ENCODE measurements around the gene AVPR2. TPM values are rescaled to one million over a fixed set of nuclear protein-coding genes. Genes with fewer than 3 reads are reported as not detected.

The AVPR2 gene
- total and polyA plus RNA-seq, 5 experiments from 2014 or later, result not detected

DNA sequence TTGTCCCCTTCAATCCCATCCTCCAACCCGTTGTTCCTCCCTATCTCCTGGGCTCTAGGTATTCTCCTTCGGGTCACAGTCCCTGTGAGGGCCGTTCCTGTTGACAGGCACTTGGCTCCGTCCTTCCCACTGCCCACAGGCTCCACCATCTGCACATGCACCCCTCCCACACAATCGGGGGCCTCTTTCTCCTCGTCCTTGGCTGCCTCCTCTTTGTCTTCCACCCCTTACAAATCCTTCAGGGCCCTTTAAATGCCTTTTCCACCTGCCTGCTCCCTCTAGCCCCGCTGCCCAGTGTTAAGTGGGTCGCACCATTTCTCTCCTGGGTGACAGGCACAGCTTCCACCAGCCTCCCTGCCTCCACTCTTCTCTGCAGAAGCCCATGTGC is 2.7 kb upstream of the AVPR2 start:
- peaks cover 0 to 6% (median 0%) of the 10 kb centered on the region in 9 donors for H3K9me3 Mint-ChIP-seq
- peak overlapping the region in 8 of 10 donors; percentile 34 to 84 (median 60) for H3K27ac Mint-ChIP-seq
- peaks cover 0 to 1% (median 0%) of the 10 kb centered on the region in 5 donors for H3K27me3 Mint-ChIP-seq
- POLR2A ChIA-PET, result interaction anchor here (0.7 to 11.6 kb wide), 3 partner anchors 23 to 142 kb away, joined by 4 to 144 read pairs (median 4); partner anchors contain the start of gene ARHGAP4
- H3K4me3 Mint-ChIP-seq, result peak overlapping the region in 8 of 10 donors; percentile 43 to 76 (median 57)
- H3K36me3 Mint-ChIP-seq, result no peaks in the 10 kb centered on the region
- H3K4me1 Mint-ChIP-seq, result peaks cover 27 to 58% (median 50%) of the 10 kb centered on the region in 4 donors
- ATAC-seq (no peak), DNase-seq (no peak)

DNA sequence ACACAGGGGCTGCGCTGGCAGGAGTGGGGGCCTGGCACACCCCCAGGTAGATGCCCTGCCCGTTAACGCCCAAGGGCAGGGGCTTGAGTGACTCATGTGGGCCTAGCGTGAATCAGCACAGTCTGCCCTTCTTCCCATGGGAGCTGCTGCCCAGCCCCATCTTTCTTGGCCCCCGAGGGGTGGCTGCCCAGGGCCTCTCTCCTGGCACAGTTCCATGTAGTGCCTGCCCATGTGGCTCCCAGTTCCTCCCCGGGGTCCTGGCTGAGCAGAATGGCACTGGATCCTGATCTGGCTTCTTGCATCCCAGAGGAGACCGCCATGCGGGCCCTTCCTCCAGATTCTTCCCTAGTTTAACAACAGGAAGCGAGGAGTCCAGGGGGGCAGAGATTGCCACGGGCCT is 2.1 kb upstream of the AVPR2 start:
- POLR2A ChIA-PET, result interaction anchor here (0.7 to 11.6 kb wide), 3 partner anchors 22 to 142 kb away, joined by 4 to 144 read pairs (median 4); partner anchors contain the start of gene ARHGAP4
- DNase-seq (no peak), ATAC-seq (no peak)
- Mint-ChIP-seq H3K36me3 (peaks cover 0 to under 1% (median 0%) of the 10 kb centered on the region in 3 donors), H3K4me3 (peak overlapping the region in 2 of 10 donors; percentile 37 to 43), H3K9me3 (peaks cover 0 to 6% (median 0%) of the 10 kb centered on the region in 9 donors), H3K27me3 (peaks cover 0 to 1% (median 0%) of the 10 kb centered on the region in 5 donors), H3K27ac (peak overlapping the region in 1 of 10 donors; percentile 41), H3K4me1 (peaks cover 27 to 58% (median 50%) of the 10 kb centered on the region in 4 donors)

DNA sequence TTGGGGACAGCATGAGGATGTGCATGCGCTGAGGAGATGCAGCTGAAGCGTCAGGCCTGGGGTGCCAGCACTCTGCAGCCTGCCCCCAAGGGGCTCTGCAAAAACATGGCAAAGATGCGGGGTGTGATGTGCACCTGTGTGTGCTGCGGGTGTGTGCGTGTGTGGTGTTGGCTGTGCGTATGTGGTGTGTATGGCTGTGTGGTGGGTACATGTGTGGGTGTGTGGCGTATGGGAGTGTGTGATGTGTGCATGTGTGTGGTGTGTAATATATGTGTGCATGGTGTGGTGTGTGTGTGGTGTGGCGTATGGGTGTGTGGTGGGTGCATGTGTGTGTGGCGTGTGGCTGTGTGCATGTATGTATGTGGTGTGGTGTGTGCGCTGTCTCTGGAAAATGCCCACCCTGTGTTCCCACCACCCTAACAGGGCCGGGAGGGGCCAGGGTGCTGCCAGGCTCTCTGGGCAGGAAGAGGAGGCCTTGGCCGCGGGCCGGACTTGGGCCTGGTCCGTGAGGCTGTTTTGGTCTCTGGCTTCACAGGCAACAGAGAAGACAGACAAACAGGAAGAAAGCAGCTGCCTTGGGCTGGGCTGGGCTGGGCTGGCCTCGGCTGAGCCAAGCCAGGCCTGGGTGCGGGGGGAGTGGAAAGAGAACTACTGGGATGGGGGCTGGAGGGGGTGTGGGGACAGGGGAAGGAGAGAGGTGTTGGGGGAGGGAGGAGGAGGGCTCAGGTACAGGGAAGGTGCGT is 1.1 kb upstream of the AVPR2 start:
- POLR2A ChIA-PET, result interaction anchor here (0.6 to 11.6 kb wide), 6 partner anchors 10 to 872 kb away, joined by 3 to 144 read pairs (median 3); partner anchors contain the start of gene ARHGAP4
- peak in 1 of 2 donors; percentile 5 for ATAC-seq
- peak overlapping the region in 9 of 10 donors; percentile 52 to 97 (median 72) for H3K27ac Mint-ChIP-seq
- peaks cover 0 to 3% (median 0%) of the 10 kb centered on the region in 3 donors for H3K36me3 Mint-ChIP-seq
- peaks cover 0 to 6% (median 0%) of the 10 kb centered on the region in 9 donors for H3K9me3 Mint-ChIP-seq
- H3K27me3 Mint-ChIP-seq, result peaks cover 0 to 1% (median 0%) of the 10 kb centered on the region in 5 donors
- peaks cover 27 to 58% (median 51%) of the 10 kb centered on the region in 4 donors for H3K4me1 Mint-ChIP-seq
- DNase-seq, result no peak
- H3K4me3 Mint-ChIP-seq, result peak overlapping the region; percentile 36 to 75 (median 62)

DNA sequence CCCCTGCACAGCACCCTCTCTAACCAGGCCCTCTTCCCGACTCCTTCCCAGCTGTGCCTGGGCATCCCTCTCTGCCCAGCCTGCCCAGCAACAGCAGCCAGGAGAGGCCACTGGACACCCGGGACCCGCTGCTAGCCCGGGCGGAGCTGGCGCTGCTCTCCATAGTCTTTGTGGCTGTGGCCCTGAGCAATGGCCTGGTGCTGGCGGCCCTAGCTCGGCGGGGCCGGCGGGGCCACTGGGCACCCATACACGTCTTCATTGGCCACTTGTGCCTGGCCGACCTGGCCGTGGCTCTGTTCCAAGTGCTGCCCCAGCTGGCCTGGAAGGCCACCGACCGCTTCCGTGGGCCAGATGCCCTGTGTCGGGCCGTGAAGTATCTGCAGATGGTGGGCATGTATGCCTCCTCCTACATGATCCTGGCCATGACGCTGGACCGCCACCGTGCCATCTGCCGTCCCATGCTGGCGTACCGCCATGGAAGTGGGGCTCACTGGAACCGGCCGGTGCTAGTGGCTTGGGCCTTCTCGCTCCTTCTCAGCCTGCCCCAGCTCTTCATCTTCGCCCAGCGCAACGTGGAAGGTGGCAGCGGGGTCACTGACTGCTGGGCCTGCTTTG is 1.1 kb downstream of the AVPR2 start:
- Mint-ChIP-seq H3K27ac (peak overlapping the region in 9 of 10 donors; percentile 26 to 87 (median 82)), H3K9me3 (no peaks in the 10 kb centered on the region), H3K36me3 (peaks cover 0 to 12% (median 0%) of the 10 kb centered on the region in 3 donors), H3K27me3 (no peaks in the 10 kb centered on the region), H3K4me3 (peak overlapping the region in 3 of 10 donors; percentile 3 to 52 (median 34)), H3K4me1 (peaks cover 27 to 56% (median 51%) of the 10 kb centered on the region in 4 donors)
- ATAC-seq, result no peak
- DNase-seq, result no peak
- POLR2A ChIA-PET, result interaction anchor here (1.2 to 11.6 kb wide), 5 partner anchors 10 to 111 kb away, joined by 3 to 144 read pairs (median 4); partner anchors contain the start of genes ARHGAP4, IDH3G, RENBP and SSR4

DNA sequence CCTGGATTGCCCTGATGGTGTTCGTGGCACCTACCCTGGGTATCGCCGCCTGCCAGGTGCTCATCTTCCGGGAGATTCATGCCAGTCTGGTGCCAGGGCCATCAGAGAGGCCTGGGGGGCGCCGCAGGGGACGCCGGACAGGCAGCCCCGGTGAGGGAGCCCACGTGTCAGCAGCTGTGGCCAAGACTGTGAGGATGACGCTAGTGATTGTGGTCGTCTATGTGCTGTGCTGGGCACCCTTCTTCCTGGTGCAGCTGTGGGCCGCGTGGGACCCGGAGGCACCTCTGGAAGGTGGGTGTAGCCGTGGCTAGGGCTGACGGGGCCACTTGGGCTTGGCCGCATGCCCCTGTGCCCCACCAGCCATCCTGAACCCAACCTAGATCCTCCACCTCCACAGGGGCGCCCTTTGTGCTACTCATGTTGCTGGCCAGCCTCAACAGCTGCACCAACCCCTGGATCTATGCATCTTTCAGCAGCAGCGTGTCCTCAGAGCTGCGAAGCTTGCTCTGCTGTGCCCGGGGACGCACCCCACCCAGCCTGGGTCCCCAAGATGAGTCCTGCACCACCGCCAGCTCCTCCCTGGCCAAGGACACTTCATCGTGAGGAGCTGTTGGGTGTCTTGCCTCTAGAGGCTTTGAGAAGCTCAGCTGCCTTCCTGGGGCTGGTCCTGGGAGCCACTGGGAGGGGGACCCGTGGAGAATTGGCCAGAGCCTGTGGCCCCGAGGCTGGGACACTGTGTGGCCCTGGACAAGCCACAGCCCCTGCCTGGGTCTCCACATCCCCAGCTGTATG is 1.8 kb downstream of the AVPR2 start:
- DNase-seq (peak in 1 of 10 donors; percentile 10), ATAC-seq (peak; percentile 32 to 57)
- Mint-ChIP-seq H3K27ac (peak overlapping the region in 9 of 10 donors; percentile 26 to 87 (median 82)), H3K36me3 (peaks cover 0 to 12% (median 0%) of the 10 kb centered on the region in 3 donors), H3K9me3 (no peaks in the 10 kb centered on the region), H3K27me3 (no peaks in the 10 kb centered on the region), H3K4me3 (peak overlapping the region in 2 of 10 donors; percentile 22 to 34), H3K4me1 (peaks cover 22 to 49% (median 44%) of the 10 kb centered on the region in 4 donors)
- POLR2A ChIA-PET, result interaction anchor here (0.7 to 11.6 kb wide), 9 partner anchors 9 to 112 kb away, joined by 3 to 144 read pairs (median 3); partner anchors contain the start of genes ARHGAP4, IDH3G, RENBP and SSR4

DNA sequence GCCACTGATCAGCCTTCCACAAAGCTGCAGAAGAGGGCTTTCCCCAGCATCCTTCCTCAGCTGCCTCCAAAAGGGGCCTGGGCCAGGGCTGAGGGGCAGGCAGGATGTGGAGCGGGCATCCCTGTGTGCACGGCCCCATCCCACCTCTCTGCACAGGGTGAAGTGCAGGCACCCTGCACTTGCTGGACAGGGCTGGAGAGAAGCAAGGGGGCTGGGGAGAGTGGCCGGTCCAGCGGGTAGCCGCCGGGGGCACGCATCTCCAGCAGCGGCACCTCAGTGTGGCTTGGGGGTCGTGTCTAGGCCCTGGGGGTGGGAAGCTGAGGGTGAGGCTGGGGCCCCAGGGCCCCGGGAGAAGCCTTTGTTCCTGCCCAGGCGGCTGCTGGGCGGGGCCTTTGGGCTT is 3.0 kb downstream of the AVPR2 start:
- no peak overlapping the region for H3K4me3 Mint-ChIP-seq
- H3K27me3 Mint-ChIP-seq, result no peaks in the 10 kb centered on the region
- H3K36me3 Mint-ChIP-seq, result peaks cover 0 to 20% (median 5%) of the 10 kb centered on the region in 3 donors
- POLR2A ChIA-PET, result interaction anchor here (1.0 to 11.6 kb wide), 3 partner anchors 17 to 113 kb away, joined by 4 to 144 read pairs (median 14); partner anchors contain the start of genes ARHGAP4, RENBP and SSR4
- DNase-seq (no peak), ATAC-seq (no peak)
- peaks cover 19 to 51% (median 40%) of the 10 kb centered on the region in 4 donors for H3K4me1 Mint-ChIP-seq
- H3K9me3 Mint-ChIP-seq, result peaks cover 0 to 3% (median 0%) of the 10 kb centered on the region in 9 donors
- H3K27ac Mint-ChIP-seq, result peak overlapping the region in 1 of 10 donors; percentile 59

DNA sequence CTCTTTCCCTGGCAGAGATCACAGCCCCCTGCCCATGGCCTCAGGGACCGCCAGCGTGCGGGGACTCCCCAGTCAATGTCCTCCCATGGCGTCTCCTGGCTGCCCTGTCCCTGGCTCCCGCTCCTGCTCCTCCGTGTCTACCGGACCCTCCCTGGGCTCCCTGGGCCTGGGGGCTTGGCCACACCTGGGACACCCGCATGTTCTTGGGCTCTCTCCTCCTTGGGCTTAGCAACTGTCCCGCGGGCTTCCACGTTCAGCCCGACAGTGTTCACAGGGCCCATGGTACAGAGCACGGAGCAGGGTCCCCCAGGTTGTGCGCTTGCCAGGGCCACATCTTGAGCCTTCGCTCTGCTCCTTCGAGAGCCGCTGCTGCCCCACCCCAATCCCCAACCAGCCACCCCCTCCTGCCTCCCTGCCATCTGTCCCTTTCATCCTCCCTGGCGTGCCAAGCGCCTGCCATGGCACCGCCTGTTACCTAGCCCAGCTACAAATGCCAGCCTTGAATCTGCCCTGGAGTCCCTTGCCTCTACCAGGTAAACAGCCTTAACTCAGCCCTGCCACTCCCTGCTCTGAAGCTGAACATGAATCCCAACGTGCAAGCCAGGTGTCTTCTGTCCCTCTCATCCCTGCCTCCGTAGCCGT is 3.9 kb downstream of the AVPR2 start:
- POLR2A ChIA-PET, result interaction anchor here (1.2 to 11.6 kb wide), 2 partner anchors 8 to 16 kb away, joined by 4 to 144 read pairs; partner anchors contain the start of gene ARHGAP4
- DNase-seq (no peak), ATAC-seq (no peak)
- no peak overlapping the region for H3K4me3 Mint-ChIP-seq
- H3K27ac Mint-ChIP-seq, result peak overlapping the region in 2 of 10 donors; percentile 49 to 65
- H3K4me1 Mint-ChIP-seq, result peaks cover 15 to 42% (median 32%) of the 10 kb centered on the region in 4 donors
- H3K27me3 Mint-ChIP-seq, result no peaks in the 10 kb centered on the region
- peaks cover 0 to 3% (median 0%) of the 10 kb centered on the region in 9 donors for H3K9me3 Mint-ChIP-seq
- H3K36me3 Mint-ChIP-seq, result peaks cover 0 to 24% (median 5%) of the 10 kb centered on the region in 3 donors

DNA sequence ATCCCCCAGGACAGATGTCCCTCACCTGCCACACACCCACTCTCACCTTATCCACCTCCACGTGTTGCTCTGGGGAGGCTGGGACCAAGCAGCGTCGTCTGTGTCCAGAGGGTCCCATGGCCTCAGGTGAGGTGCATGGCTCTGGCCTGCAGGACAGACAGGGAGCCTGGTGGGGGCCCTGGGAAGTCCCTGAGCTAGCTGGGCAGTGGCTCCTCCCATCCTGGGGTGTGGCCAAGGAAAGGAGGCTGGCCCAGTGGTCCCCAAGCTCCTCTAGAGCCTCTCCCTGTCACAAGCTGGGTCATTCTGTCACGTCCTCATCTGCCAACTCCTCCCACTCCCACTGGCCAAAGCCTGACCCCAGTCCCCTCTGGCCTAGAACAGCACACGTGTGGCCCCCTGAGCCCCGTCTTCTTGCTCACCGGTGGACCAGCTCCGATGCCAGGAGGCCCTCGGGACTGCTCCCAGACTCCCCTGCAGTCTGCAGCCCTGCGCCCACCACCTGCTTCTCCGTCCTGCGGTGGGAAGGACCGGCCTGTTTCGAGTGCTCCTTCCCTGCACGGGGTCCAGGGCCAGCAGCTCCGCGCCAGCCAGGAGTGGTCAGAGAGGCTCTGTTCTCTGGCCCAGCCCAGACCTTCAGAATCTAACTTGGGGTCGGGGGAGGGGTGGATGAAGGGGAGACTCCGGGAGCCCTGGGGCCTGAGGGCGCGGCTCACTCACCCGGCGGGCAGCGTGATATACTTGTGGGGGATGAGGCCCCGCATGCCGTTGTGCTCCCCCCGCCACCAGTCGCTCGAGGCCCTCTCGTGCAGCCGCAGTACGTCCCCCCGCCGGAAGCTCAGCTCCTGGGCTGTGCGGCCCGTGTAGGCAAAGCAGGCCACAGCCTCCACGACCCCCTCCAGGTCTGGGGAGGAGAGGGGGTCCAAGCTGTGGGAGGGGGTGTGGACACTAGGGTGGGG is 4.8 kb downstream of the AVPR2 start:
- H3K4me3 Mint-ChIP-seq, result no peak overlapping the region
- peaks cover 0 to 29% (median 5%) of the 10 kb centered on the region in 3 donors for H3K36me3 Mint-ChIP-seq
- ATAC-seq, result no peak
- peaks cover 0 to 3% (median 0%) of the 10 kb centered on the region in 9 donors for H3K9me3 Mint-ChIP-seq
- POLR2A ChIA-PET, result interaction anchor here (1.0 to 11.6 kb wide), 4 partner anchors 9 to 32 kb away, joined by 4 to 144 read pairs (median 4); partner anchors contain the start of gene ARHGAP4
- no peak overlapping the region for H3K27ac Mint-ChIP-seq
- no peak for DNase-seq
- no peaks in the 10 kb centered on the region for H3K27me3 Mint-ChIP-seq
- H3K4me1 Mint-ChIP-seq, result peaks cover 8 to 35% (median 24%) of the 10 kb centered on the region in 4 donors

DNA sequence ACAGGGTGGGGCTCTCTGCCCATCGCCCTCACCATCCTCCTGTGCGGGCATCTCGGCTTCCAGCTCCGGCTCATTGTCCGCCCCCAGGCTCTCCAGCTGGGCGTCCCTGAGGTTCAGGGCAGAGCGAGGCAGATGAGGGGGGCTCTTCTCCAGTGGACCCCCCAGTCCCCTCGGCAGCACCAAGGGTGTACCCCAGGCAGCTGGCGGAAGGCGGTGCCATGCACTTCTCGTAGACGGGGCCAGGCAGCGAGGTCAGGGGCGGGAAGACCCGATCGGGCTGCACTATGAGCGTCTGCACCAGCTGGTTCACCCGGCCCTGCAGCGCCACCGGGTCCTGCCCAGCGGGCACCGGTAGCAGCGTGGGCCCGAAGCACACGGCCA is 5.5 kb downstream of the AVPR2 start:
- H3K27me3 Mint-ChIP-seq, result no peaks in the 10 kb centered on the region
- H3K9me3 Mint-ChIP-seq, result peaks cover 0 to 3% (median 0%) of the 10 kb centered on the region in 9 donors
- peak overlapping the region in 1 of 10 donors; percentile 26 for H3K4me3 Mint-ChIP-seq
- peaks cover 0 to 35% (median 5%) of the 10 kb centered on the region in 3 donors for H3K36me3 Mint-ChIP-seq
- DNase-seq (no peak), ATAC-seq (no peak)
- H3K4me1 Mint-ChIP-seq, result peaks cover 7 to 34% (median 20%) of the 10 kb centered on the region in 4 donors
- POLR2A ChIA-PET, result interaction anchor here (1.0 to 11.6 kb wide), 4 partner anchors 8 to 32 kb away, joined by 4 to 144 read pairs (median 4); partner anchors contain the start of gene ARHGAP4
- H3K27ac Mint-ChIP-seq, result peak overlapping the region in 1 of 10 donors; percentile 55

DNA sequence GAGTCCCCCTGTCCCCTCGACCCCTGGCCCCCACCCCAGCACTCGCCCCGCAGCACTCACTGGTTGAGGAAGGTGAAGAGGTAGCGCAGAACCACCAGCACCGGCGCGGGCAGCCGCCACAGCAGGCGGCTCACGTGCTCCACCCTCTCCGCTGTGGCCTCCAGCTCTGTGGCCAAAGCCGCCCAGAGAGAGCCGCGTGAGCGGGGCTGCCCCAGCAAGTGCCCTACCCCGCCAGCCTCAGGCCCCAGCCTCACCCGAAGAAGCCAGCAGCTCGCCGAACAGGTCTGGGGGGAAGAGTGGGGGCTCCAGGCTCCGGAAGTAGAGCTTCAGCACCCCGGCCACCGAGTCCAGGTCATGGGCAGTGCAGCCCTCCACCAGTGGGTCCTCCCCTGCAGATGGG is 6.0 kb downstream of the AVPR2 start:
- Mint-ChIP-seq H3K27ac (no peak overlapping the region), H3K9me3 (peaks cover 0 to 3% (median 0%) of the 10 kb centered on the region in 9 donors), H3K4me3 (no peak overlapping the region), H3K4me1 (peaks cover 7 to 31% (median 18%) of the 10 kb centered on the region in 4 donors), H3K27me3 (no peaks in the 10 kb centered on the region), H3K36me3 (peaks cover 0 to 36% (median 5%) of the 10 kb centered on the region in 3 donors)
- no peak for DNase-seq
- POLR2A ChIA-PET, result interaction anchor here (0.7 to 11.6 kb wide), 4 partner anchors 14 to 46 kb away, joined by 3 to 144 read pairs (median 4); partner anchors contain the start of gene ARHGAP4
- ATAC-seq, result no peak

Measured in naive thymus-derived CD8-positive, alpha-beta T cell (primary cell).